NCI-H460 (cell line): Measurements from ENCODE around the gene LRP1B. TPM values are rescaled to one million over a fixed set of nuclear protein-coding genes. Genes with fewer than 3 reads are reported as not detected.

Experiments
- DNase-seq: peaks from one replicate; pipeline ENCODE4 v3.0.0-alpha.2; 2016; ENCODE audit warnings: low read depth; ENCODE audit errors: extremely low read depth
- total RNA-seq: library from RNA; depleted of rRNA; stranded (reverse); fragments of >200 nt; shearing (Covaris generic); gene quantifications from 2 replicates; pipeline ENCODE4 v1.2.3, GENCODE V29; 2014

LRP1B gene
- total RNA-seq, 1 experiment from 2014 or later: 4.0 TPM

DNA sequence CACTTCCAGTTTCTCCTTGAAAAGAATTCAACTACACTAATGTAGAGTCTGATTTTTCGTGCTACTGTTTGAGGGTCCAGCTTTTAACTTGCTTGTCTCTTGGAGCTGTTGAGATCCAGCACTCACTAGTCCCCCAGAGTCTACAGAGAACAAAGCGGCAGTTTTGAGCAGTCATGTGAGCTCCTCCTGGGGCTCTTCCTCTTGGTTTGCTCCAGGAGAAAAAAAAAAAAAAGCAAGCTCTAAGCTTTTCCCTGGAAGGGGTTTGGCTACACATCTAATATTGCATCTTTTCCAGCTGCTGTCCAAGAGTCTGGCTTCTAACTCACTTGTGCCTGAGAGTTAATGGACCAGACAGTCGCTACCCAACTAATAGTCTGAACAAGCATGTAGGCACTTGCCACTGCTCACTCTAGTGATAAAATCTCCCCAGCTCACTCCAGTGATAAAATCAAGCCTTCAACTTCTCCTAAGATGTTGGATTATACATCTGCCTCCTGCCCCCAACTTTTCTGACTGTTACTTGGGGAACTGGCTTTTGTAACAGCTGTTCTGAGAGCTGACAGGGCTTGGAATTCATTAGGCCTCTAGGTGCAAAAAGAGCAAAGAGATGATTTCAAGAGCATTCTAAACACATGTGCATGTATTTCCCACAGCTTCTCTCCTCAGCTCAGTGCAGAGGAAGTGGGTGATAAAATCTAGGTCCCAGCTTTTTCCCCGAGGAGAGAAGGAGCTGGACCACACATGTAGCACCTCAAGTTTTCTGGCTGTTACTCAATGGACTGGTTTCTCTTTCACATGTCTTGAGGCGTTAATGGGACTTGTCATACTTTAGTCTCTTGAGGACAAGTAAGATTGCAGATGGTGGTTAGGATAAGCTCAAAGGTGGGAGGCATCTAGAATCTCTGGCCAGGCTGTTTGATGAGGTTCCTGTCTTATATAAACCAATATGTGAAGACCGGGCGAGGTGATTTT lies 750.5 kb downstream of the LRP1B start:
- no peak for DNase-seq

DNA sequence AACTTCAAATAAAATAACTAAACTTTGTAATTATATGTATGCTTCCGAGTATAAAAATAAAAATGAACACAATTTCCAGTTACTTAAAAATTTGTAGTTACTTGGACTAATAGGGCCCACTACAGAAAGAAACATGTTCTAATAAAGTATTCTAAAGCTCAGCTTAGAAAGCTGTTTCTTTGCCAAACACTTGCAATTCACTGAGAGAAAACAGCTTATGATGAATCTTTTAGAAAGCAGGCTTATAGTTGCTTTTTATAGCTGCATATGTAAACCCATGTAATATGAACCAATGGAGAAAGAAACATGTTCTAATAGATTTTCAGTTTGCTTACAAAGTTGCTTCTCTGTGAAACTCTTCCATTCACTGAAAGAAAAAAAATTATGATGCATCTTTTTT lies 766.0 kb downstream of the LRP1B start:
- no peak for DNase-seq

DNA sequence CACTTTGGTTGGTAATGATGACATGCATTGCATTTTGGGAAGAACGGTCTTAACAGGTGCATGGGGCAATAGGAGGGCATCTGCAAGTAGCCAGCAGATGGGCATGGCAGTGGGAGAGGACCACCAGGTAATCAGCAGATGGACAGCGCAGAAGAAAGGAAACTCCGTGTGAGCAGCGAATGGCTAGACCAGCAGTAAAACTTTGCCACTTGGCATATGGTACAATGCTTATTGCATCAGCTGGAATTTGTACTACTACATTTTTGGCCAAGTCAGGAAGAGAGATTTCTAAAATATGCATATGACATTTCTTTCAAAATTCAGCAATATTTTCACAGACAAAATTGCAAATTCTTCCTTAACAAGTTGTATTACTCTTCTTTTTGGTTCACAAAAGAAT lies 768.5 kb downstream of the LRP1B start:
- DNase-seq: no peak

DNA sequence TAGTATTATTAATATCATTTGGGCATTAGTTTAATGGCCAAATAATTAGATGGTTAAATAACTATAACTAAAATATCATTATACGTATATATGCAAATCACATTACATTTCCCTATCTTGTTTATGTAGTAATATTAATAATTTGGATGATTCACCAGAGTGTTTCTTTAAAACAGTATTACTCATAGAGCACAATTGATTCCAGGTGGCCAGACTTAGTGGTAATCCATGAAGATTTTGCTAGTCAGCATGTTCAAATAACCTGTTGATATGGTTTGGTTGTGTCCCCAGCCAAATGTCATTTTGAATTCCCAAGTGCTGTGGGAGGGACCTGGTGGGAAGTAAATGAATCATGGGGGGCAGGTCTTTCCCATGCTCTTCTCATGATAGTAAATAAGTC lies 782.3 kb downstream of the LRP1B start:
- DNase-seq: no peak

DNA sequence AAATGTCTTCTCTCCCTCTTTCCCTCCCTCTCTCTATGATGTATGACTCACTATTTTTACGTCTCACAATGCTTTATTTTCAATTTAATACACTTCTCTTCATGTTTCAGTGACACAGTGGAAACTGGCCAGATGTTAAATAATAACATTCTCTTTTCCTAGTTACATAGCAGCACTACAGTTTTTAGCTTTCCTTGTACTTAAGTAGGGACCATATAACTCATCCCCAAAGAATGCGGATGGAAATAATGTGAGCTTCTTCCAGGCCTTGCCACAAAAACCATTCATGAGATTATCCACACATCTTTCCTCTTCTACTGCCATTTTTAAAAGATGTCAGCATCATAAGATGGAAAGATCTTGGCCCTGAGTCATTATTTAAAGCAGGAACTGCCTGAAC lies 789.4 kb downstream of the LRP1B start:
- no peak for DNase-seq

DNA sequence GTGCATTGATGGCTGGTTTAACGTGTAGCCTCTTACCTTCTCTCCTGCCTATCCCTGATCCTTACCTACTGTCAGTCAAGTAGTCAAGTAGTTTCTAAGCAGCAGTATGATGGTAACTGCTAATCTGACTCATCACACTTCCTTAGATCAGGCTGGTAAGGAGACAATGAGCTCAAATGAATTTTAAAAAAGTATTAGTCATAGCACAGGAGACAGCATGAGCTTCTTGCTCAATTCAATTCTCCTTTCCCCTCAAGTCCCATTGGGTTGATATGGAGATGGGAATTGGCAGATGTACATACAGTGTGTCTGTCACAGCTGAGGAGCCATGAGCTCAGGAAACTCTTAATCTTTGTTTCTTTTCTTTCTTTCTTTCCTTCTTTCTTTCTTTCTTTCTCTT lies 799.7 kb downstream of the LRP1B start:
- peak; percentile 0 for DNase-seq

DNA sequence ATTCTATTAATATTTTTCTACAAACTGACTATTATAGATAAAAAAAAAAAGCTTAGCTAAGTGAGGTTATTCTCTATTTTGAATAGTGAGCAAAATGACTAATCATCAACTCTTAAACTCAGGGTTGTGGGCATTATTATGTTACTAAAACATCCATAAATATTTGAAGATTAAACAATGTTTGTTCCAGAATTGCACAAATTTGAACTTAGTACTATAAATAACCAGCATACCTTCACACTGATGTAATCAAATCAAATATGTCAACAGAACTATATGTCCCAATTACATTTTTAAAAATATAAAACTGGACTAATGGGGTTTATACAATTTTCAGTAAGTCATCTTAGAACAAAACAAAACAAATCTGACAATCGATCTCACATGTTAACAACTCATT lies 800.9 kb downstream of the LRP1B start:
- no peak for DNase-seq

DNA sequence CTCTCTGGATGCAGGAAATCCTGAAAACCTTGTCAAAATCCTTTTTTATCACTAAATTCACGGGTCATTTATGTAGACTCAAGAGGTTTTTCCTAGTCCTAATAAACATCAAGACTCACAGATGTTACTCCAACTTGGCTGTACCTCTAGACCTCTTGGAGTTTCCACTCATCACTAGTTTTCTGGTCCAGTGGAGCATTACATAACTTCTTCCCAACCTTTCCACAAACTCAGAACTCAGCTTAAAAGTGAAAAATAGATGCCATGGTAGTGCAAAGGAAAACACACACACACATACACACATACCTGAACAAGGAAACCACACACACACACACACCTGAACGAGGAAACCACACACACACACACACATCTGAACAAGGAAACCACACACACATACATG lies 807.2 kb downstream of the LRP1B start:
- DNase-seq: no peak

DNA sequence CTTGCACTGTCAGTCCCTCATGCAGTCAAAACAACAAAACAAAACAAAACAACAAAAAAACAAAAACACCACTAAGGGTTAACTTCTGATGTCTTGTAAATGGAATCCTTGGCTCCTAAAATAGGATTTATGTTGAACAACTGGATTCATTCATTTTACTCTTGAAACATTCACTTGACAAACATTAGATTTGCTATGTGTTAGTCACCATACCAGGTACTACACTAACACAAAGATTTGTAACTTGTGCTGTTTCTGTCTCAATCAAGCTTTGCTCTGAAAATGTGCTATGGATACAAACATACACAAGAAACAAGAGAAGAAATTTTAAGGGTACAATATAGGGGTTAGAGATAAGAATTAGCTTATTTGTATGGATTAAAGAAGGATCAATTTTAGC lies 812.8 kb downstream of the LRP1B start:
- no peak for DNase-seq

DNA sequence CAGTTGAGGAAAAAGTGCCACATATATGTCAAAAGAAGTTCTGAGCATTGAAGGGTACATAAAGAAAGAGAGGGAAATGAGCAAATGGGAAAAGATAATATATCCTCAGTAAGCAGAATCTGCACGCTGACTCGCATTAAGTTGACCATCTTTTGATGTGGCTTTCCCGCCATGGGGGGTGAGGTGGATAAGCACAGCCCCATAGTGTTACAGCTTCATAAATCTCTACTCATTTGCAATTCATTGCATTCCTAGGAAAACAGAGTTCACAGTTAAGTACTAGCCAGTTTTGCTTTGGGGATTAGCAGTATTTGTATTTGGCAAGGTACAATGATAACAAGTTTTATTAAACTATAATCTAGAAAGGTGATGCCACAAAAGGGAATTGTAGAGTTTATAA lies 814.2 kb downstream of the LRP1B start:
- no peak for DNase-seq

DNA sequence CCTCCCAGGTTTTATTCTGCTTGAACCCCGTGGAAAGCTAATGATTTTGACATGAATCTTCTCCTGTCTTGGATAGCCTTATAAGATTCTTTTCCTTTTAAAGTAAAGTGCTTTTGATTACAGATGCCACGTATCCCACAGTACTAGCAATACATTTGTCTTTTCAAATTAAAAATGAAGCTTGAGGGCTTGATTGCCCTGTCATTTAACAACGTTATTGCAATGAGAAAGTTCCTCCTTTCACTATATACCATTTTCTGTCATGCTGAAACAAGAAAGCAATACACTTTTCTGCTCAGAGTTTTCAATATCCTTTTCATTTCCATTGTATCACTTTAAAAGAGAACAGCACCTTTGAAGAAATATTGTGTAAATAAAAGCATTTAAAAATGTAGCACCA lies 814.7 kb downstream of the LRP1B start:
- DNase-seq: no peak

DNA sequence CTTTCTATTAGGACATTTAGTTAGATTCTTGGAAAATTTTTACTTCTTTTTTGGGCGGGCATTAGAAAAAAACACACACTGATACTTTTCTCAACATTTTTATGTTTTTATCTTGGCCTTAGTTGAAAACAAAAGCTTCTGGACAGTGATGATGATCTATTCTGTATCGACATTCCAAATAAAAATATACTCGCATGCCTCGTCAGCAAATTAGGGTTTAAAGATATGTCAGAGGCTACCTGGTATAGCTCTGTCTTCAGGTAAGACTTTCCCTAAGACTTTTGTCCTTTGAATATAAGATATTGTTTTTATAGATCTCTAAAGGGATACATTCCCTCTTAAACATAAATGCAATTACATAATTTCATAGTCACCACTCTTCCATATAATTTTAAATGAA lies 816.8 kb downstream of the LRP1B start:
- no peak for DNase-seq

DNA sequence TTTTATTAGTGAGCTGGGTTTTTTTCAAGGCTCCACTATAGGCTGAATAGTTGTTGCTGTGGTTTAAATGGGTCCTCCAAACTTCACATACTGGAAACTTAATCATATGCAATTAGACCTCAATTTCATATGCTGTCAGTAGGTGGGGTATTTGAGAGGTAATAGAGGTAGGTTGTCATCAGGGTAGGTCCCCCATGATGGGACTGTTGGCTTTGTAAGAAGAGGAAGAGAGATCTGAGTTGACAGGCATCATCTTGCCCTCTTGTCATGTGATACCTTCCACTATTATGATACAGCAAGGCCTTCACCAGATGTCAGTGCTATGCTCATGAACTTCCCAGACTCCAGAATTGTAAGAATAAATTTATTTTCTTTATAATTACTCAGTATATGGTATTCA lies 819.4 kb downstream of the LRP1B start:
- DNase-seq: no peak

DNA sequence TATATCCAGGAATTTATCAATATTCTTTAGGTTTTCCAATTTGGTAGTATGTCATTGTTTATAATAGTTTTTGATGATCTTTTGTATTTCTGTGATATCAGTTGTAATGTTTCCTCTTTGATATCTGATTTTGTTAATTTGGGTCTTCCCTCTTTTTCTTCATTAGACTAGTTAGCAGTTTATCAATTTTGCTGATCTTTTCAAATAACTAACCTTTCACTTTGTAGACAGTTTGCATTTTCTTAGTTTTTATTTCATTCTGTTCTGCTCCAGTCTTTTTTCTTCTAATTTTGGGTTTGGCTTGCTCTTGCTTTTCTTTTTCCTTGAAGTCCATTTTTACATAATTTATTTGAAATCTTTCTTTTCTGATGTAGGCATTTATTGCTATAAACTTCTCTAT lies 824.4 kb downstream of the LRP1B start:
- no peak for DNase-seq

DNA sequence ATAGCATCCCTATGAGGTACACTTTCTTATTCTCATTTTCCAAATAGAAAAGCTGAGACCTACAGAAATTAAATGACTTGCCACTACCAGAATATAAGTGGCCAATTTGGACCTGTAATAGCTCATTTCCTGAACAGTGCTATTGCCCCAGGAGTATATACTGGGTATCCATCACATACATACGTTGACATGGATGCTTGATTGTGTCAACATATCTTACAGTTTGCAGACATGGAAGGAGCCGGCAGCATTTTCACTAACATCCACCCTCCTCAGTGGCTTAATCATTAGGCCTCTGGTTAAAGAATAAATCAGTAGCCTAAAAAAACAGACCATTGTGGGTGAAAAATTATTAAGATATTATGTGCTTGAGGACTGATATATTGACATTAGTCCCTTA lies 829.3 kb downstream of the LRP1B start:
- DNase-seq: no peak

DNA sequence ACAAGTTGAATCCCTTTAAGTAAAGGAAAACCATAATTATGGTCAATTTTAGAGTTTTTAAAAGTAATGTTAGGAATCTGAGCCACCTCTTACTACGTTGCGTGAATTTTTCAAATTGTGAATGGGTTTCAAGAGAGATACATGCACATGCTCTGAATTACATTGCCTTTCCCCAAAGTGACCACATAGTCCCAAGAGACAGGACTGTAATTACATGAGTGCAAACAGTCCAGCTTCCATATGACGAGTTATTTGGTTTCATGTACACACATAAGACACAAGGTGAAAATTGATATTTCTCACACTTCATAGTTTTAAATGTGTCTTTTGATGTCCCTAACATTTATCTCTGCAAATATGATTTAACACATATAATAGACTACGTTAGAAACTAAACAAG lies 850.8 kb downstream of the LRP1B start:
- DNase-seq: no peak

DNA sequence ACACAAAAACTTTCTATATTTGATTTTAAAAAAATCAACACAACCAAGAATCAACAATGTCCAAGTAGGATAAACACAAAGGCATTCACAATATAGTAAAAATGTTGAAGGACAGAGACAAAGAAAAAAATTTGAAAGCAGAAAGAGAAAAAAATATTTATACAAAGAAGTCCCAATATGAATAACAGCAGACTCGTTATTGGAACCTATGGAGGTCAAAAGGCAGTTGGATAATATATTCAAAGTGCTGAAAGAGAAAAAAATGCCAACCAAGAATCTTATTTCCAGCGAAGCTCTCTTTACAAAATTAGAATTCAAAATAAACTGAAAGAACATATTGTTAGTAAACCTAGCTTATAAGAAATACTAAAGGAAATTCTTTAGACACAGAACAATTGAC lies 859.5 kb downstream of the LRP1B start:
- no peak for DNase-seq

DNA sequence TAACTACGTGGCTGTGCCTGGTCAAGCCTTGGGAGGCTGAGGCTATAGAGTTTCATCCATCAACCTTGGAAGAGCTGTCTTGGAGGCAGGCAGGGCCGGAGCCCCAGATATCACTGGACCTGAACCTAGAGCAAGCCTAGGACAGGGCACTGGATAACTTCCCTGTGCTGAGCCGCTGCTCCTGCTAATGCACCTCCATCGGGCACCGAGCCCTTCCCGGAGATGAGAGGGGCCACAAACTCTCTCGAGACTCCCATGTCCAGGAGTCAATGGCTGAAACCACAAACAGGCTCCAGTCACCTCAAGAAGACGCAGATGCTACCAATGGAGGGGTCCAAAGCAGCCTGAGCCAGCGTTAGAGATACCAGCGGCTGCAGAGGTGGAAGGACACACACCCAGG lies 866.0 kb downstream of the LRP1B start:
- no peak for DNase-seq

DNA sequence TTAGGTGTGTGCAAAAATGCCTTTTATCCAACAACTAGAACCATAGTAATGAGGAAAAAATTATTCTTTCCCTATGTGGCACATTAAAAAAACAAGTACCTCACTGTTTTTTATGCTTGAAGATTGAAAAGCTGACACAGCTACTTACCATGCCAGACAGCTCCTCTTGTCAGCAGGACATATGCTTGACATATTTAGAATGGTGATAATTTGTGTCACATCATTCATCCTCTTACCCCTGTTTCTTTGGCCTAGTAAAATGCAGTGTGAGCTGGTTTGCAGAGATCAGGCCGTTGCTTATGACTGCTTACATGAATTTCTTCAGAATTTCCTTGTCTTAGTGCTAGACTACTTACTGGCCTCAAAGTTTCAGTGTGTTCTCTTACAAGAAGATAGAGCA lies 869.9 kb downstream of the LRP1B start:
- DNase-seq: no peak

DNA sequence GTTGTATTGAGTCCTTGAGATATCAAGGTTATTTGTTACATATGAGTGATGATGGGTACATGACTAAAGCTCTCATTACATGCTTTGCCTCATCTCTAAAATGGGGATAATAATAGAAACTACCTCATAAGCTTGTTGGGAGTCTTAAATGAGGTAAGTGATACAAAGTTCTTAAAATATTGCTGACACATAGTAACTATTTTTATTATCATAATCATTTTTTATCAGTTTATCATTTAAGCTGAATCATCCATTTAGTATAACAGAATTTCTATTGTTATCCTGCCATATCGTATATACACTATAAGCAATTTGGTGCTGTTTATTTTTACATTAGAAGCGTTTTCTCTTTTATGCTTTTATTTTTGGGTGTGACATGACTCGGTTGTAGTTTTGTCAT lies 871.1 kb downstream of the LRP1B start:
- DNase-seq: no peak

DNA sequence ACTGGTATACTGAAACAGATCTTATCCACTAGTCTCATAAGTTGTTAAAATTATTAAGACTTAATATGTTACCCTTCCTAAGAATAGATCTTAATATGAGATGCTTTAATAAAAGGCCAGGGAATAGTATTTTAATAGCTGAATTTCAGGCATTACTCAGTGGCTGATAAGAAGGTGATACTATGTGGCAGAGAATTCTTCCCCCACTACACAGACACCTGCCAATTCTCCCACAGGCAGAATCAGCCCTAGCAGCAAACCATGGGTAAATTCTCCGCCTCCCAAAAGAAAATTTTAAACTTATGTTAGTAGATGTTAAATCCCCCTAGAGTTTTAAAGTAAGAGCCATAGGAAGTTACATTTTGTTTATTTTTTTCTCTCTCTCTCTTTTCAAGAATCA lies 888.8 kb downstream of the LRP1B start:
- no peak for DNase-seq

DNA sequence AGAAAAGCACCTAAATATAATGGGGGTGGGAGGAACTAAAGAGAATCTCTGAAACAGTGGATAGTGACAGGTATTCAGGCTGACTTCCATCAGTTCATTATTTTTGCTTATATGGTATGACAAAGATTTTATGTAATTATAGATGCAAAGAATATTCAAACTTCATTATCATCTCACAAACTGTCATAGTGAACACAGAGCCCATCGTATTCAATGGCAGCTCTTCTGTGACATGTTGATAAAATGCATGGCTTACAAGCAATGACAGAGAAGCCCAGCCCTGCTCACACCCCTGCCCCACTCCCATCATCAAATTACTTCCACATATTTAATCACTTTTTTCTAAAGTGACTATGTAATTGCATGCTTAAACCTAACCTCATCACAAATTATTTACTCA lies 904.3 kb downstream of the LRP1B start:
- no peak for DNase-seq

DNA sequence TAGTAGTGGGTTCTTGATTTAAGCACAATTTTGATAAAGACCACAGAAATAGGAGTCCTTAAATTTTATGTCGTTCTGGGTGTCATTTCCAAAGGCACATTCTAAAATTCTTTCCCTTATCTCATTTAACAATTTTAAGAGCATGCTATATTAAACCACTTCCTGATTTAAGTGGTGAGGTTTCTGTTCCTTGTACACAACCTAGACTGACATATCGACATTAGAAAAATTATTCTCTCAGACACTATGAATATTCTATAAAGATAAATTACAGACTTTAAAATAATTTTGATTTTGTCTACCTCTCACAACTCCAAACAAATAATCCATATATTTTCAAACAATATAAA lies 923.8 kb downstream of the LRP1B start:
- no peak for DNase-seq
